SH-SY5Y (cell line): ENCODE measurements around the gene COPS7A.

Experiments
- GATA2 ChIP-seq: IDR thresholded peaks from 2 replicates; pipeline ENCODE4 v1.6.1; 2011; ENCODE audit warnings: mild to moderate bottlenecking, low read depth, low read length
- GATA3 ChIP-seq: IDR thresholded peaks from 2 replicates; pipeline ENCODE4 v1.6.1; 2011; ENCODE audit warnings: low read depth, mild to moderate bottlenecking, low read length, moderate library complexity

GRCh38 chr12:6699989-6700645 lies 23.7 kb upstream of the COPS7A start:
- TF ChIP-seq GATA3 (no peak), GATA2 (no peak)
